ENCODE results near the gene HACD2.
"Not testable (repeated sequence)": the region's sequence is repeated elsewhere in the genome, so short reads cannot be mapped to it uniquely, and the experiment has no call there.

HACD2 gene

GRCh38 chr3:123523023-123523412 lies 61.8 kb downstream of the HACD2 start:
- DNase-seq (ENCODE audit: low spot score): no peak

- DNase-seq (ENCODE audit: low spot score): no peak
Measured at GRCh38 chr3:123522320-123523022, 62.4 kb downstream of the HACD2 start.

GRCh38 chr3:123521179-123521969 lies 63.5 kb downstream of the HACD2 start:
- DNase-seq (ENCODE audit: low spot score): no peak

- no peak for DNase-seq (ENCODE audit: low spot score)
Measured at GRCh38 chr3:123520656-123521055, 64.2 kb downstream of the HACD2 start.

- DNase-seq (ENCODE audit: low spot score): no peak
Measured at GRCh38 chr3:123518892-123519485, 65.9 kb downstream of the HACD2 start.

- DNase-seq (ENCODE audit: low spot score): no peak
Measured at GRCh38 chr3:123511726-123512125, 73.1 kb downstream of the HACD2 start.

GRCh38 chr3:123511084-123511483 lies 73.8 kb downstream of the HACD2 start:
- DNase-seq (ENCODE audit: low spot score): no peak

GRCh38 chr3:123508178-123508577 lies 76.7 kb downstream of the HACD2 start:
- no peak for DNase-seq (ENCODE audit: low spot score)

GRCh38 chr3:123505820-123506219 lies 79.0 kb downstream of the HACD2 start:
- no peak for DNase-seq (ENCODE audit: low spot score)

GRCh38 chr3:123503203-123503602 lies 81.7 kb downstream of the HACD2 start:
- DNase-seq (ENCODE audit: low spot score): no peak

GRCh38 chr3:123499322-123499721 lies 85.5 kb downstream of the HACD2 start:
- DNase-seq (ENCODE audit: low spot score): no peak

GRCh38 chr3:123498761-123499160 lies 86.1 kb downstream of the HACD2 start:
- DNase-seq (ENCODE audit: low spot score): no peak

GRCh38 chr3:123493912-123494311 lies 90.9 kb downstream of the HACD2 start:
- no peak for DNase-seq (ENCODE audit: low spot score)

GRCh38 chr3:123491966-123492587 lies 92.8 kb downstream of the HACD2 start:
- DNase-seq (ENCODE audit: low spot score): no peak

GRCh38 chr3:123489400-123490004 lies 95.4 kb downstream of the HACD2 start:
- DNase-seq (ENCODE audit: low spot score): peak; percentile 52

- DNase-seq (ENCODE audit: low spot score): no peak
Measured at GRCh38 chr3:123488645-123489347, 96.1 kb downstream of the HACD2 start.

- not testable (repeated sequence) for DNase-seq (ENCODE audit: low spot score)
Measured at GRCh38 chr3:123487063-123487462, 97.8 kb downstream of the HACD2 start.

- no peak for DNase-seq (ENCODE audit: low spot score)
Measured at GRCh38 chr3:123486460-123486859, 98.4 kb downstream of the HACD2 start.

GRCh38 chr3:123485551-123485950 lies 99.3 kb downstream of the HACD2 start:
- DNase-seq (ENCODE audit: low spot score): no peak

GRCh38 chr3:123483146-123483545 lies 101.7 kb downstream of the HACD2 start:
- DNase-seq (ENCODE audit: low spot score): no peak

GRCh38 chr3:123481722-123482457 lies 103.0 kb downstream of the HACD2 start:
- DNase-seq (ENCODE audit: low spot score): no peak
